DMS53 (cell line): ENCODE data around the gene PERCC1.

Source experiments
- DNase-seq: peaks from one replicate; lab custom pipeline; 2025; lab: John Stamatoyannopoulos, UW

PERCC1 gene

DNA sequence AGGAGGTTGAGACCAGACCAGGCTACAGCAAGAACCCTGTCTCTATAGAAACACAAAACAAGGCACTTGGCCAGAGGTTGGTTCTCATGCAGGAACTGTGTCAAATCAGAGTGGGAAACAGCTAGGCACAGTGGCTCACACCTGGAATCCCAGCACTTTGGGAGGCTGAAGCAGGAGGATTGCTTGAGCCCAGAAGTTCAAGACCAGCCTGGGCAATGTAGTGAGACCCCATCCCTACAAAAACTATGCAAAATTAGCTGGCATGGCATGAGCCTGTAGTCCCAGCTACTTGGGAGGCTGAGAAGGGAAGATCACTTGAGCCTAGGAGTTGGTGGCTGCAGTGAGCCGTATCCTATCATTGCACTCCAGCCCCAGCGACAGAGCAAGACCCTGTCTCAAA is 18.0 kb upstream of the PERCC1 start:
- DNase-seq: no peak

DNA sequence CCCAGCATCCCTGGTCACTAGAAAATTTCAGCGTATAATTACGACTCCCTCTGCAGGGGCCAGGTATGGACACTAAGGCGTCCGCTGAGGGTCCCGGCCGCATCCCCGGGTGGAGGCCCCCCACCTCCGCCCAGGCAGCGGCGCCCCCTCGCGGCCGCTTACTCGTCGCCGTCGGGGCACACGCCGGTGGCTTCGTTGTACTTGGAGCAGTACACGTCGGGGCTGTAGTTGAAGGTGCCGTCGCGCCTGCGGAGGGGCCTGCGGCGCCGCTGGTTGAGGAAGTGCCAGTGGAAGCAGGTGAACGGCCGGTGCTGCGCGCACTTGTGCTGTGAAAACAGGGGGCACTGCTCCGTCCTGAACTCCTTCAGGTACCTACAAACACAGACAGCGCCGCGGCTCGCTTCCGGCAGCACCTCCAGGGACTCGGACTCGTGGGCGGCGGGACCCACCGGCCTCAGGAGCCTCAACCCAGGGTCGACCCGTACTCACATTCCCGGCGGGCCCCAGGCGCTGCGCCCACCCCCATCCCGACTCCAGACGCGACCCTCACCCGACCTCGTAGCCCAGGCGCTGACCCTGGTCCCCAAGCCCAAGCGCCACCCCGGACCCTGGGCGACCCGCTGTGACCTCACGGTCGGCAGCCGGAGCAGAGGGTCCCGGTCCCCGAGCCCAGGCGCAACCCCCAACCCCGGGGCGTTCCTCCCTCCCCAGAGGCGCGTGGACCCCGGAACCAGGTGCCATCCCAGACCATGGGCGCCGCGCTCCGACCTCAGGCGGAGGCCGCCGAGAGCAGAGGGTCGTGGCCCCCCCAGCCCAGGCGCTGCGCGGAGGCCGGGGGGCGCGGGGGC is 17.0 kb upstream of the PERCC1 start:
- peak; percentile 76 for DNase-seq

DNA sequence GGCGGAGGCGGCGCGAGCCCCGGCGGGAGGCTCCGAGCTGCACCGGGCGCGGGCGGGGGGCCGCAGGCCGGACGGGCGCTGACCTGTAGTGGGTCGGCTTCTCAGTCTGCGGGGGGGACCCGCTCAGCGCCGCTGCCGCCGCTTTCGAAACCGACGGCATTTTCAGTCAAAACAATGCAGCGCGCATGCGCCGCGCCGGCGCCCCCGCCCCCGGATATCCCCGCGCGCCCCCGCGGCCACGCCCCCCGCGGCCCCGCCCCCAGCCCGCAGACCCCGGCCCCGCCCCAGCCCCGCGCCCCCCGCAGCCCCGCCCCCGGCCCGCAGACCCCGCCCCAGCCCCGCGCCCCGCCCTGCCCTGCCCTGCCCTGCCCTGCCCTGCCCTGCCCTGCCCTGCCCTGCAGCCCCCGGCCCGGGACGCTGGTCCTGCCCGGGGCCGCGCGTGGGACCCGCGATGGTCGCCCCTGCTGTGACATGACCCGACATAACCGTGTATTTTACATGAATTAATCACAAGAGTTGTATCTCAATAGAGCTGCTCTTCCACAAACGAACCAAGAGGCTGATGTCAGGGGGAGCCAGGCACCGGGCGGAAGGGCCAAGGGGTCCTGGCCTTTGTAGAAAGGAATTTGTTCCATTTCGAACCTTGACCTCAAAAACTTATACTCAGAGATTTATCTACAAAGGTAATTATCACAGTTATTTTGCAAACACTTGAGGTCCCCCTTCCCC is 16.2 kb upstream of the PERCC1 start, which contains the start of gene UNKL:
Gene UNKL, minus strand, starts transcription at position 173 of the 729 bp plus-strand sequence. Its CDS starts 13 bp downstream, at position 160.
- DNase-seq: peak; percentile 65

DNA sequence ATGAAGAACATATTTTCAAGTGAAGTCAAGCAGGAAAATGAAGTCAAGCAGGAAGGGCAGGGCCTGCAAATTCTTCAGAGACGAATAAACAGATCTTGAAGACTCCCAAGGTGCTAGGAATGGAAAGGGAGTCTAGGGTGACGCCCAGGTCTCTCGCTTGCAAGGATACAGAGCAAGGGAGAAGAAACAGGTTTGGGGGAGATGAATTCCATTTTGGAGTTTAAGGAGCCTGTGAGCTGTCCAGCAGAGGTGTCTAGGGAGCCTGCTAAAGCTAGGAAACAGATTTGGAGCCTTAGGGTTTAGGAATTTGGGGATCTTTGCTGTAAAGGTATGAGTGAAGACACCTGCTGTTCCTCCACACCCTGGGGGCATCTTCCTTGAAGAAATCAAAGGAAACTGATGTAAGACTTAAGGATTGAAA is 14.3 kb upstream of the PERCC1 start:
- no peak for DNase-seq

DNA sequence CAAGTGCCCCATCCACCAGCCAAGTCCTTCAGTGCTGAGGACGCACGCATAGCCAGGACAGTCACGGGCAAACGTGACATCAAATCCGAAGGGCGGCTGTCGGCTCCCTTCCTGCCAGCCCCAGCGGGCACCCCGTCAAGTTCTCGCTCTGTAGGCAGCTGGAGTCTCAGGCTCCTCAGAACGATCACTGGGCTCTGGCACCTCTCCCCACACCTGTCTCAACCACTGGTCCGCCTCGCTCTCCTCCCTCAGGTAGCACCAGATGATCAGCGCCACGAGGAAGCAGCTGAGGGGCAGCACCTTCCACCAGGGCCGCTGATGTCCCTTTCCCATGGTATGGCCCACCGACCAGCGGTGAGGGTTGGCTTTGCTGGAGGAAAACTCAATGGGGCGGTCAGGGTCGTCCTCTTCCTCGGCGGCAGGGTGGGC is 10.8 kb upstream of the PERCC1 start:
- peak; percentile 49 for DNase-seq

DNA sequence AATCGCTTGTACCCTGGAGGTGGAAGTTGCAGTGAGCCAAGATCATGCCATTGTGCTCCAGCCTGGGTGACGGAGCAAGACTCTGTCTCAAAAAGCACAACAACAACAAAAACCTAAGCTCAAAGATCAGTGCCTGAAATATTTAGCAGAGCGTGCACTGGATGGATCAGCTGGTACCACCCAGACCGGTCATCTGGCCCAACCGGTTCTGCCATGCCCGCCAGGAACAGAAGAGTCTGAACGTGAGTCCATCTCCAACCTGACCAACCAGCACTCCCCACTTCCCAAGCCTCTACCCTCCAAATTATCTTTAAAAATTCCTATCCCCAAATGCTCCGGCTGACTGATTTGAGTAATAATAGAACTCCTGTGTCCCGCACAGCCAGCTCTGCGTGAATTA is 8.8 kb upstream of the PERCC1 start:
- no peak for DNase-seq

DNA sequence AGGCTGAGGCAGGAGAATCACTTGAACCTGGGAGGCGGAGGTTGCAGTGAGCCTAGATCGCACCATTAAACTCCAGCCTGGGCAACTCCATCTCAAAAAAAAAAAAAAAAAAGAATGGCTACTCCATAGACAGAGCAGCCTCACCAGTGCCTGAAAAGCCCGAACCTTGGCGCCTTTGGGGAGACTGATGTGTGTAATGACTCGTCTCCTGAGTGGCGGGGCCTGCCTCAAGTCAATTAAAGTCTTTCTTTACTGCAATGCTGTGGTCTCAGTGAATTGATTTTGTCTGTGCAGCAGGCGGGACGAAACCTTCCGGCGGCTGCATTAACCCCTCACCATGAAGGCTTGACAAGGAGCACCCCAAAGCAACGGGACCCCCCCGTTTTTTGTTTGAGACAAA is 6.8 kb upstream of the PERCC1 start:
- DNase-seq: peak; percentile 46

DNA sequence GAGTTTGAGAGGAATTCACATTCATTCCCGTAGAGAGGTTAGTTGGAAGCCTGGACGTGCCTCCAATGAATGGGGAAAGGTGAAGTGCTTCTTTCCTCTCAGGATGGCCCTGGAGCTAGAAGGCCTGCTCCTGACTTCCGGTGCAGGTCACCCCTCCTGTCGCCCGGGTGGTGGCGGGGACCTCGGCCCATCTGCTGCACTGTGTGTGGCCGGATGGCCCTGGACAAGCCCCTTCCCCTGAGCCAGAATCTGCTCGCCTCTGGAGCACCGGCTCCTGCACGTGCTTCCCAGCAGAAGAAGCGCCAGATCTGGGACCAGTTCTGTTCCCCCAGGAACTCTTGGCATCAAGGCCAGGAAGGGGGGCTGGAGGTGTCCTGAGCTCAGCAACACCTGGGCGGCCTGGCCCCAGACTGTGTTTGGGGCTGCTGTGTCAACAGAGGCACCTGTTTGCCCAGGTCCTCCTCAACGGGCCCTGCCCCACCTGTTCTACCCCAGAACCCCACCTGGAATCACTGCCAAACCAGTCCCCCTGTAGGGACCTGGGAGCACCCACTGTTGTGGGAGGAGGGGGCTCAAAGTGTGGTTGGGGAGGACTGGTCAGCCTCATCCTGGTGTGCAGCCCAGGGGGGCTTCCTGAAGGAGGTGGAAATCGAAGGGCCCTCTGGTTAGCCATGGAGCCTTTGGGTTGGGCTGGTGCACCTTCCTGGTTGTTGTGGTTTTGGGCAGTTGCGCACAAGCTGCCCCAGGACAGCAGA is 5.1 kb upstream of the PERCC1 start:
- DNase-seq: peak; percentile 60

DNA sequence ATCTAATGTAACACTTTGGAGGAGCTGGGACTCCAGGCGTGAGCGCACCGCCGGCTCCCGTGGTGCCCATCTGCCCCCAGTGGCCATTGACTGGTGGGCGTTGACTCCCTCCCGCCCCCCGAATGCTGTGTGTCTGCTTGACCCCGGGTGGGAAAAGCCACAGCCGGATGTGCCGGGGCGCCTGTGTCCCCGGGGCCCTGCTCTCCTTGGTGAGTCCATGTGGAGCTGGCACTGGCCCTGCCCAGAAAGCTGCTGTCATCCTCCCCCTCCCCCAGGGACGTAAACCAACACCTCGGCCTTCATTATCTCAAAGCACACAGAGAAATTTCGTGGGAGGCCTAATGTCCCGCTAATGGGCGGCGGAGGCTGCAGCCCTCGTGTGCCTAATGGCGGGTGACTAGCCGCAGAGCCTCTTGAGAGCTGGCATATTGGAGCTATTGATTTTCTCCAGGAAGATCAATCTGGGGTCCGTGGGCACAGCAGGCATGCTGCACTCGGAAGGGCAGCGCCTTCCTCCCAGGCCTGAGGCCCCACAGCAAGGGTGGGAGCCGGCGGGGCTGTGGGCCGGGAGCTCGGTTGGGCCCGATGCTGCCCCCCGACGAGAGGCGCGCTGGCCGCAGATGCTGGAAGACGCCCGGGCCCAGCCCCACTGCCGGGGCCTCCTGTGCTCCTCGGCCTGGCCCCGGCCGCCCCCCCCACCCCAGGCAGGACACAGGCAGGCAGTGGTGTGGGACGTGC is 4.0 kb upstream of the PERCC1 start:
- DNase-seq: peak; percentile 81

DNA sequence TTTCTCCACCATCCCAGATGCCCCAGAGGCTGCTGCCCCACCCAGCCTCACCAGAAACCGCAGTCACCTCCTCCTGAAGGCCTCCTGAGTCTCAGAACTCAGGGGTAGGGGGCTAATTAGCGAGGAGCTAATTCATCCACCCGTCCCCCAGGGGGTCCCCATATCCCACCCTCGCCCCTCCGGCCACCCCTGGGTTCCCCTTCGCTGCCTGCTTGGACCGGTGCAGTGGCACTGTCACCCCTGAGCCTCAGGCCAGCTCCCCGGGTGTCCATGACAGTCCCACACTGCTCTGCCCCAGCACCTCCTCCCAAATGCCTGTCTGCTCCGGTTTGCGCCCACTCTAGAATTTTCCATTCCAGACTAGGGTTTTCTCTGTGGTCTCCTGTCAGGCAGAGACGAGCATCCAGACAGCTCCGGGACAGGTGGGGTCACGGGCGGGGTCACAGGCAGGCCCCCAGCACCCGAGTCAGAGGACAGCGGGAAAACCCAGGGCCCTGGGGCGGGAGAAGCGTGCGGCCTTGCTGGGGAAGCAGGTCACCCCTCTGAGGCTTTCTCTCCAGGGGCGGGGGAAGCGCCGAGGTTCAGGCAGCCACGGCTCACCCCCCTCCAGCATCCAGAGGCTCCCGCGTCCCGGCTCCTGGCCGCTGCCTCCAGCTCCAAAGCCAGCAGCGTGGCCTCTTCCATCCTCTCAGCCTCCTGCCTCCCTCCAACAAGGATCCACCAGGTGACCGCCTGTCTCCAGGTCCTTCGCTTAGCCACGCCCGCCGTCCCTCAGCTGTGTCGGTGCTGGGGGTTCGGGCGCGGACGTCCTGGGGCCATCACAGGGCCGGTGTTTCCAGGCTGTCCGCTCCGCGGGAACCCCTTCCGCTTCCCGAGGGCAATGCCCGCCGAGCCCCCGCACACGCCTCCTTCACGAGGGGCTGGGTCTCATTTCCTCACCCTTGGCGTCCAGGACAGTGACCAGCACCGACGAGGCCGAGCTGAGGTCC is 3.1 kb upstream of the PERCC1 start:
- DNase-seq: peak; percentile 89

DNA sequence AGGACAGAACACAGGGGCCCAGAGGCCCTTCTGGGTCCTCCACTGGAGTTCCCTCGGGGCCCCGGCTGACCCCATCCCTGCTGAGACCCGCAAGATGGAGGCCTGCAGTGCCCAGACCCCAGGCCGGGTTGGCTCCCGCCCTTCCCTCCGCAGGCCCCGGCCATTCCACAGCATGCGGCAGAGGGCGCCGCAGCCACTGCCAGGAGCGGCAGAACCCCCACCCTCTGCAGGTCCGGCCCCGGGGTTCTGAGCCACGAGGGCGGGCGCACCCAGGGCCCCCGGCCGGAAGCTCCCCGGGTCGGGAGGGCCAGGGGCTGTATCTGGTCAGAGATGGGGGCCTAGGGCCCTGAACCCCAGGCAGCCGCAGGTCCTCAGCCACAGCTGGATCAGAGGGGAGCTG is 2.4 kb upstream of the PERCC1 start:
- peak; percentile 81 for DNase-seq

DNA sequence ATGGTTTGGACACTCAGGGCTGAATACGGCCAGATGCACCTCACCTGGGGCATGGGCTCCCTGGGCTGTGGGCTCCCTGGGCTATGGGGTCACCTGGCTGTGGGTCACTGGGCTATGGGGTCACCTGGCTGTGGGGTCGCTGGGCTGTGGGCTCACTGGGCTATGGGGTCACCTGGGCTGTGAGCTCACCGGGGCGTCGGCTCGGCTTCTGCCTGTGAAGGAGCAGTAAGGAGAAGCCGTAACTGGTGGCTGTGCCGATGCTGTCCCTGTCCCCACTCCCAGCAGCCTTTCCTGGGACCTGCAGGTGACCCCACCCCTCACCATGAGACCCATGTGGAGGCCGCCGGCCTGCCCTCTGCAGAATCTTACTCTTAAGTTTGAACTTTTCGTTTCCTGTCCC is 1.9 kb upstream of the PERCC1 start:
- peak; percentile 52 for DNase-seq

DNA sequence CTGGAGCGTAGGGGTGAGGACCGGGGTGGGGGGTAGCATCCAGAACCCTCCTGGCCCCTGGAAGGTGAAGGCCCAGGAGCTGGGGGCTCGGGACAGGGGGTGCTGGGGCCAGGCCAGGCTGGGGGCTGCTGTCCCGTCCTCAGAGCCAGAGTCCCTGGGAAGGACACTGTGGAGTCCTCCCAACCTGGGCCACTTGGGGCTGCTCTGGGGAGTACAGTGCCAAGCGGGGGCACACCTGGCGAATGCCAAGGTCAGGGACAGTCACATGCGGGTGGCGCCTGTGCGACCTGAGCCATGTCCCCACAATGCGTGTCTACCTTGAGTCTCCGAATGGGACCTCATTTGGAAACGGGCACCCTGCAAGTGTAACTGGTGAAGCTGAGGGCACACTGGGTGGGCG is 1.2 kb upstream of the PERCC1 start:
- peak; percentile 40 for DNase-seq

DNA sequence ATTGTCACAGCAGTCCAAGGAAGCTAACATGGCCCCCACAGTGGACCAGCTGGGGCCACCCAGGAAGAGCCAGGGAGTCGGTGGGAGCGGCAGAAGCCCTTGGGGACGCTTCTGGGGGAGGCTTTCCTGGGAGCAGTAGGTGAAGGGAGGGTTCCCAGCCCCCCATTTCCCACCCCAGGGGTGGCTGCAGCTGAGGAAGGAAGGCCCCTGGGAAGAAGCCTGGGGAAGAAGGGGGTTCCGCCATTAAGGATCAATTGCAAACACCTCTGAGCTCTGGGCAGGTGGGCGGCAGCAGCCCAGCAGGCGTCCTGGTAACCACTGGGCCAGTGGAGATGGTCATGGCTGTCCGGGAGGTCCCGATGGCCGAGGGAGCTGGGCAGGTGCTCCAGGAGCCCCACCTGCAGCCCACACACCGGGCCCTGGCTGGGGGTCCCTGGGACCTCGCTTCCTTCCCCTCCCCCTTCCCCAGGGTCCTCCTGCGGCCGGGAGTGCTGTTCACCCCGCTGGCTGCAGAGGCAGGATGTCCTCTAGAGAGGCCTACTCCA is 592 bp upstream of the PERCC1 start:
- DNase-seq: peak; percentile 36

DNA sequence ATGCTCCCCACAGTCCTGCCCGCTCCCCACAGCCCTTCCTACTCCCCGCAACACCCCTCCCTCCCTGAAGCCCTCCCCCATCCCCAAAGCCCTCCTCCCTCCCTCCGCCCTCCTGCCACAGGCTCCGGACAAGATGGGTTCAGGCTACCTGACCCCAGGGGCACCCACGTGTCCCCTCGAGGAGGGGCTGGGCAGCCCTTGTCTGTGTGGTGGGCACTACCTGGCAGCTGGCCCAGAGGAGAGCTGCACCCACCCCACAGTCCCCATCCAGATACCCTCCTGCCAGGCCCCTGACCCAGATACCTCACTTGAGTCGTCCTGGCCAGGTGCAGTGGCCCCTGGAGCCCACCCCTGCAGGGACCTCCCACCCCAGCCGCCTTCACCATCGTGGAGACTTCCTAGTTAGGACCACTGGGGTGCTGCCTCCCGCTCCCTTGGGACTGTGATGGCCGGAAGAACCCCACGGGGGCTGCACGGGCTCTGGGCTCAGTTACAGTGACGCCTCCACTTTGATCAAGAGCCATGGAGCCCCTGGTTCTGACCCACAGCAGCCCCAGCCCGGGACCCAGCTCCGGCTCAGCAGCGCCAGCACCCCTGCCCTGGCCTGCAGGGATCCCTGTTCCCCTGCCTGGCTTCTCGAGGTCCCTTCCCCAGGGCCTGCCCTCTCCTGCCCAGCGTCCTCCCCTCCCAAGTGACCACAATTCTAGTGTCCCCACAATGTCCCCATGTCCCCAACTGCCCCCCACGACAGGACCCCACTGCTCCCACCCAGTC is 806 bp downstream of the PERCC1 start:
- peak; percentile 39 for DNase-seq

DNA sequence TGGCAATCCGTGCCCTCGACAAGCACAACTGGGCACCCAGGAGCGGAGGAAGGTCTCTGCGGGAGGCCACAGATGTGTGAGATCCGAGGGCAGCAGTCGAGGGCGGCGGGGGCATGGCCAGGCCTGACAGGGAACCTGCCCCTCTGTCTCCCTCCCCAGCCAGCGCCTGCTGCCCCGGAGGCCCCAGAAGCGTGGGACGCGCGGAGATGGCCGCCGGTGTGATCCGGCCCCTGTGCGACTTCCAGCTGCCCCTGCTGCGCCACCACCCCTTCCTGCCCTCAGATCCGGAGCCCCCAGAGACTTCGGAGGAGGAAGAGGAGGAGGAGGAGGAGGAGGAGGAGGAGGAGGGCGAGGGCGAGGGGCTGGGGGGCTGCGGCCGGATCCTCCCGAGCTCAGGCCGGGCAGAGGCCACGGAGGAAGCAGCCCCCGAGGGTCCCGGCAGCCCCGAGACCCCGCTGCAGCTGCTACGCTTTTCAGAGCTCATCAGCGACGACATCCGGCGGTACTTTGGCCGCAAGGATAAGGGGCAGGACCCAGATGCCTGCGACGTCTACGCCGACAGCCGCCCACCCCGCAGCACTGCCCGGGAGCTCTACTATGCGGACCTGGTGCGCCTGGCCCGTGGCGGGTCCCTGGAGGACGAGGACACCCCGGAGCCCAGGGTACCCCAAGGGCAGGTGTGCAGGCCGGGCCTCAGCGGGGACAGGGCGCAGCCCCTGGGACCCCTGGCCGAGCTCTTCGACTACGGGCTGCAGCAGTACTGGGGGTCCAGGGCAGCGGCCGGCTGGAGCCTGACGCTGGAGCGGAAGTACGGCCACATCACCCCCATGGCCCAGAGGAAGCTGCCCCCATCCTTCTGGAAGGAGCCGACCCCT is 1.7 kb downstream of the PERCC1 start:
- DNase-seq: peak; percentile 44

DNA sequence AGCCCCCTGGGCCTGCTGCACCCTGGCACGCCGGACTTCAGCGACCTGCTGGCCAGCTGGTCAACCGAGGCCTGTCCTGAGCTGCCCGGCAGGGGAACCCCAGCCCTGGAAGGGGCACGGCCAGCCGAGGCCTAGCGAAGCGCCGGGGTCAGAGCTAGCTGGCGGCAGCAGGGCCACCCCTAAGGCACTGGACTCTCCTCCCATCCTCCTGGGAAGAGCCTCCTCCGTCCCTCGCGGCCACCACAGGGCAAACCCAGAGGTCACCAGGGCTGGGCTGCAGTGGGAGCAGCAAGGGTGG is 2.3 kb downstream of the PERCC1 start:
- DNase-seq: peak; percentile 34

DNA sequence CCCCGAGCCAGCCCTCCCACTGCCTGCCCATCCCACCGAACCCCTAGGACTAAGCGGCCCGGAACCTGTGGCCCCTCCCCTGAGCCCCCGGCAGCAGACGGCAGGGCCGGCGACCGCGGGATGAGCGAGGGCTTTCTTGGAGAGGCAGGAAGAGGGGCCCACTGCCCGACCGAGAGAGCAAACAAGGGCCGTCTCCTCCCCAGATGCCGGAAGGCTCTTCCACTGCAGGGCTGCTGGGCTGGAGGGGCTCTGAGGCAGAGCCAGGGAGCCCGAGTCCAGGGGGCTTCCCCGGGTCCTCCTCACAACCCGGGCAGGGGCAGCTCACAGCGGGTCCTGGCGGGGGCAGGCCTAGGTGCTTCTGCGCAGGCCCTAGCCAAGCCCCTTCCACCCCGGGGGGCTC is 2.9 kb downstream of the PERCC1 start:
- DNase-seq: peak; percentile 44
